Activated B cell treated with CpG ODN at 0.5 μM for 24 hours (primary cell): ENCODE measurements around the gene CYBB. TPM values are rescaled to one million over a fixed set of nuclear protein-coding genes. Genes with fewer than 3 reads are reported as not detected.

Experiments
- ATAC-seq: fragments of 200-7000 bp; cut with Tn5 transposase; one replicate; pipeline ENCODE4 v1.10.0; 2021; ENCODE audit warnings: low read depth, mild to moderate bottlenecking, moderate library complexity
- CTCF ChIA-PET: fragments of 350-600 bp; sonication (Branson Sonifier 250); formaldehyde crosslinking; loops from one replicate; lab custom pipeline; 2021; ENCODE audit warnings: antibody characterized with exemption; lab: Charles Lee
- POLR2A ChIA-PET: fragments of 350-600 bp; sonication (Branson Sonifier 250); formaldehyde crosslinking; loops from one replicate; lab custom pipeline; 2021; ENCODE audit warnings: antibody characterized with exemption; lab: Charles Lee
- DNase-seq: peaks from one replicate; pipeline ENCODE4 v3.0.0; 2022
- H3K27ac Mint-ChIP-seq: one replicate; pipeline ENCODE4 v1.8.0; 2020; ENCODE audit warnings: mixed read lengths
- H3K27me3 Mint-ChIP-seq: one replicate; pipeline ENCODE4 v1.8.0; 2021; ENCODE audit warnings: mixed read lengths
- H3K36me3 Mint-ChIP-seq: one replicate; pipeline ENCODE4 v1.8.0; 2021; ENCODE audit warnings: low read depth, mixed read lengths
- H3K4me1 Mint-ChIP-seq: one replicate; pipeline ENCODE4 v1.8.0; 2021; ENCODE audit warnings: mixed read lengths
- H3K4me3 Mint-ChIP-seq: one replicate; pipeline ENCODE4 v1.8.0; 2020; ENCODE audit warnings: mild to moderate bottlenecking, mixed read lengths
- H3K9me3 Mint-ChIP-seq: one replicate; pipeline ENCODE4 v1.8.0; 2020; ENCODE audit warnings: mixed read lengths
- intact Hi-C: fragments of 100-400 bp; cut with micrococcal nuclease; formaldehyde crosslinking; loops from one replicate; pipeline ENCODE4 v1.15.1; 2024
- total RNA-seq: library from RNA; stranded (reverse); gene quantifications from 2 replicates; pipeline ENCODE4 v1.2.3, GENCODE V29; 2022
- TF ChIP-seq, protein P1 (sequence below): fragments of 200-600 bp; IDR thresholded peaks from one replicate; pipeline ENCODE4 v1.8.0; 2022; ENCODE audit warnings: antibody characterized with exemption, mild to moderate bottlenecking

CYBB gene
- total RNA-seq, 1 donor from 2014 or later, result 165 TPM

DNA sequence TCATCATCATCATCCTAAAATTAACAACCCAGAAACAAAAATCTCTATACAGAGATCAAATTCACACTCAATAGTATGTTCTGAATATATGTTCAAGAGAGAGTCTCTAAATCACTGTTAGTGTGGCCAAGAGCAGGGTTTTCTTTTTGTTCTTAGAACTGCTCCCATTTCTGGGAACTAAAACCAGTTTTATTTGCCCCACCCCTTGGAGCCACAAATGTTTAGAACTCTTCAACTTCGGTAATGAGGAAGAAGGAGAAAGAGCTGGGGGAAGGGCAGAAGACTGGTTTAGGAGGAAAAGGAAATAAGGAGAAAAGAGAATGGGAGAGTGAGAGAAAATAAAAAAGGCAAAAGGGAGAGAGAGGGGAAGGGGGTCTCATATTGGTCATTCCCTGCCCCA lies 32.3 kb downstream of the CYBB start:
- H3K36me3 Mint-ChIP-seq, result peaks cover 44% of the 10 kb centered on the region
- intact Hi-C loops, result no loop called here
- CTCF ChIA-PET, result interaction anchor here (0.7 to 1.6 kb wide), 2 partner anchors 13 to 66 kb away, joined by 3 to 7 read pairs; no protein-coding TSS in a partner anchor
- no peaks in the 10 kb centered on the region for H3K9me3 Mint-ChIP-seq
- peak overlapping the region; percentile 64 for H3K27ac Mint-ChIP-seq
- TF ChIP-seq, protein P1, sequence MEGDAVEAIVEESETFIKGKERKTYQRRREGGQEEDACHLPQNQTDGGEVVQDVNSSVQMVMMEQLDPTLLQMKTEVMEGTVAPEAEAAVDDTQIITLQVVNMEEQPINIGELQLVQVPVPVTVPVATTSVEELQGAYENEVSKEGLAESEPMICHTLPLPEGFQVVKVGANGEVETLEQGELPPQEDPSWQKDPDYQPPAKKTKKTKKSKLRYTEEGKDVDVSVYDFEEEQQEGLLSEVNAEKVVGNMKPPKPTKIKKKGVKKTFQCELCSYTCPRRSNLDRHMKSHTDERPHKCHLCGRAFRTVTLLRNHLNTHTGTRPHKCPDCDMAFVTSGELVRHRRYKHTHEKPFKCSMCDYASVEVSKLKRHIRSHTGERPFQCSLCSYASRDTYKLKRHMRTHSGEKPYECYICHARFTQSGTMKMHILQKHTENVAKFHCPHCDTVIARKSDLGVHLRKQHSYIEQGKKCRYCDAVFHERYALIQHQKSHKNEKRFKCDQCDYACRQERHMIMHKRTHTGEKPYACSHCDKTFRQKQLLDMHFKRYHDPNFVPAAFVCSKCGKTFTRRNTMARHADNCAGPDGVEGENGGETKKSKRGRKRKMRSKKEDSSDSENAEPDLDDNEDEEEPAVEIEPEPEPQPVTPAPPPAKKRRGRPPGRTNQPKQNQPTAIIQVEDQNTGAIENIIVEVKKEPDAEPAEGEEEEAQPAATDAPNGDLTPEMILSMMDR, result no peak
- H3K27me3 Mint-ChIP-seq, result no peaks in the 10 kb centered on the region
- no peak for DNase-seq
- no peak overlapping the region for H3K4me3 Mint-ChIP-seq
- POLR2A ChIA-PET, result interaction anchor here (1.0 to 1.8 kb wide), 2 partner anchors 24 to 25 kb away, joined by 6 to 11 read pairs; no protein-coding TSS in a partner anchor
- H3K4me1 Mint-ChIP-seq, result peaks cover 80% of the 10 kb centered on the region
- no peak for ATAC-seq

DNA sequence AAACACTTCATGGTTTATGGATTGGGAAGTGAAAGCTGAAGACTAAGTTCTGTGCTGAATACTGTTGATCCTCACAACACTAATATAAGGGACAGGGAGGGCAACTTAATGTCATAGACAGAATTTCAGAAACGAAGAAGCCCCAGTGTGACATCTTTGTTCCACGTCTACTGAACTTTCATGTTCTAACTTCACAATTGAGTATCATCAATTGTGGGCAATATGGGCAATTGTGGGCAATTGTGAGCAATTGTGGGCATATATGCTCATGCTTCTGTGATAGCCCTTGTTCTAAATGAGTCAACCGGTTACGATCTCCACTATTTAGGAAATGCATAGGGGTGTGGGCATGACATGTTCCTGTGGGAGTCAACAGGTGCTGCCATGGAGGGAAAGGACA lies 33.7 kb downstream of the CYBB start:
- peaks cover 35% of the 10 kb centered on the region for H3K36me3 Mint-ChIP-seq
- CTCF ChIA-PET, result interaction anchor here (1.0 to 1.1 kb wide), 2 partner anchors 13 to 68 kb away, joined by 3 read pairs; no protein-coding TSS in a partner anchor
- intact Hi-C loops, result no loop called here
- H3K4me1 Mint-ChIP-seq, result peaks cover 84% of the 10 kb centered on the region
- H3K27me3 Mint-ChIP-seq, result no peaks in the 10 kb centered on the region
- ATAC-seq (peak; percentile 9), DNase-seq (no peak)
- H3K4me3 Mint-ChIP-seq, result peak overlapping the region; percentile 38
- POLR2A ChIA-PET, result interaction anchor here (0.8 to 7.4 kb wide), 10 partner anchors 9 to 68 kb away, joined by 3 to 68 read pairs (median 7); partner anchors contain the start of gene CYBB
- peak overlapping the region; percentile 86 for H3K27ac Mint-ChIP-seq
- TF ChIP-seq, protein P1, result no peak
- no peaks in the 10 kb centered on the region for H3K9me3 Mint-ChIP-seq

DNA sequence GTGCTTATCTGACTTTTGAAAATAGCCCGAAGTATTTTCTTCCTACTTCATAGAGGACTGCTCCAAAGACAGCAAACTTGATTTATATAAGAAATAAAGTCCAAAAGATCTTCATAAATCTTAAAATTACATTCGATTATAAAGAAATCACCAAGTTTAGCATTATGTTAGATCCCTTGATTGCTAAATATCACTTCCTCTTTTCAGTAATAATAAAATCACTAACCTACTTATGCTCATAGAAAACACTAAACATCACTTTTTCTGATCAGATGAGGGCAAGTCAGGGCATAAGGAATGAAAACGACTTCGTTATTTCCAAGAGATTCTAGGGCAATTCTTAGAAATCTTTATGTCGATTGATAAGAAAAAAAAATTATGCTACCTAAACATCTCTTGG lies 35.5 kb downstream of the CYBB start:
- Mint-ChIP-seq H3K4me3 (peak overlapping the region; percentile 29), H3K36me3 (peaks cover 21% of the 10 kb centered on the region), H3K27me3 (no peaks in the 10 kb centered on the region), H3K4me1 (peaks cover 88% of the 10 kb centered on the region), H3K27ac (peak overlapping the region; percentile 93), H3K9me3 (no peaks in the 10 kb centered on the region)
- TF ChIP-seq, protein P1, result no peak
- CTCF ChIA-PET, result interaction anchor here (0.9 to 2.1 kb wide), 4 partner anchors 8 to 70 kb away, joined by 3 to 6 read pairs (median 4); no protein-coding TSS in a partner anchor
- POLR2A ChIA-PET, result interaction anchor here (1.0 to 7.4 kb wide), 7 partner anchors 8 to 70 kb away, joined by 3 to 155 read pairs (median 6); partner anchors contain the start of gene CYBB
- ATAC-seq (no peak), DNase-seq (no peak)
- intact Hi-C loops, result loop anchor here (5.0 kb wide), 1 partner anchor 38 kb away; no protein-coding TSS in a partner anchor

DNA sequence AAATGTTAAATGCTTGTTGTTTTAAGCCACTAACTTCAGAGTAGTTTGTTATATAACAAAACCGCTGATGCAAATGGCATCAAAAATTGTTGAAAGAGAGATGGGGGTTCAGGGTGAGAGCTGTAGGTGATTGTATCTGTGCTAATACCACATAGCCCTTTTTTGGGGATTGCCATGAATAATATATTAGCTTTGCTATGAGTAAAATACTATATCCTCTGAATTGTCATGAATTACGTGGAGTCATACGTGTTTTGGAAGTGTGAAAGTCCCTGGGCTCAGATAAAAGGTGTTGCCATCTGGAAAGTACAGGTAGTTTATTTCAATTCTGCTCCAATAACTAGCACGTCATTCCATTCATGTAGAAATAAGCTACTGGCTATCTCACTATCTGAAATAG lies 36.9 kb downstream of the CYBB start:
- no peaks in the 10 kb centered on the region for H3K27me3 Mint-ChIP-seq
- intact Hi-C loops, result loop anchor here (1.0 to 5.0 kb wide), 5 partner anchors 9 to 70 kb away; no protein-coding TSS in a partner anchor
- DNase-seq, result no peak
- ChIA-PET POLR2A (interaction anchor here (0.7 to 7.4 kb wide), 11 partner anchors 14 to 71 kb away, joined by 3 to 155 read pairs (median 9); partner anchors contain the start of gene CYBB), CTCF (interaction anchor here (0.7 to 5.3 kb wide), 5 partner anchors 9 to 511 kb away, joined by 3 to 43 read pairs (median 3); partner anchors contain the start of gene RPGR)
- H3K36me3 Mint-ChIP-seq, result peaks cover 10% of the 10 kb centered on the region
- peak; percentile 26 for ATAC-seq
- H3K4me1 Mint-ChIP-seq, result peaks cover 87% of the 10 kb centered on the region
- no peaks in the 10 kb centered on the region for H3K9me3 Mint-ChIP-seq
- peak overlapping the region; percentile 93 for H3K27ac Mint-ChIP-seq
- TF ChIP-seq, protein P1, result no peak
- H3K4me3 Mint-ChIP-seq, result peak overlapping the region; percentile 81

DNA sequence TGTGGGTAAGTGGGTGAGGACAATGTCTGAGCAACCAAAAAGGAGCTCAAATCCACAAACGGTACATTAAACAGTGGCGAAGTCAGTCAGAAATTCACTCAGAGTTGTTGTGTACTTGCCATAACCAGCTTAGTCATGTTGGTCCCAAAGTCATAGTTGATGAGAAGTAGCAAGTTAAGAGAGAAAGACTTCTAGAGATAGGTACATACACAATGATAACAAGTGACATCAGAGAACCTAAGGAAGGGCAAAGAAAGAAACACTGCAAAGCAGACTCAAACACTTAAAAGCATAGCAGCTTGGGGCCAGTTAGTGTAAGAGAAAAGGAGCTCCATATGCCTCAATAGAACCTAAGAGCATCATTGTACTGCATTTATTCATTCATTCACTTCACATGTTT lies 37.3 kb downstream of the CYBB start:
- DNase-seq (no peak), ATAC-seq (no peak)
- ChIA-PET POLR2A (interaction anchor here (0.7 to 7.4 kb wide), 11 partner anchors 15 to 72 kb away, joined by 3 to 155 read pairs (median 9); partner anchors contain the start of gene CYBB), CTCF (interaction anchor here (0.7 to 5.3 kb wide), 6 partner anchors 9 to 510 kb away, joined by 3 to 43 read pairs (median 3); partner anchors contain the start of gene RPGR)
- H3K4me1 Mint-ChIP-seq, result peaks cover 83% of the 10 kb centered on the region
- H3K36me3 Mint-ChIP-seq, result peaks cover 6% of the 10 kb centered on the region
- TF ChIP-seq, protein P1, result no peak
- H3K4me3 Mint-ChIP-seq, result peak overlapping the region; percentile 81
- no peaks in the 10 kb centered on the region for H3K9me3 Mint-ChIP-seq
- peak overlapping the region; percentile 93 for H3K27ac Mint-ChIP-seq
- H3K27me3 Mint-ChIP-seq, result no peaks in the 10 kb centered on the region
- intact Hi-C loops, result loop anchor here (1.0 to 5.0 kb wide), 5 partner anchors 8 to 70 kb away; no protein-coding TSS in a partner anchor
